ENCODE data around the gene ZBTB5.
"Not testable (repeated sequence)": the region's sequence is repeated elsewhere in the genome, so short reads cannot be mapped to it uniquely, and the experiment has no call there.

The ZBTB5 gene

GRCh38 chr9:37485389-37486255, 20.4 kb upstream of the ZBTB5 start, which contains the start of gene POLR1E:
TSS of gene POLR1E (plus strand) at chr9:37485948. CDS start at chr9:37486048, 100 bp downstream.
- H3K36me3 ChIP-seq (ENCODE audit: insufficient read depth, low read depth, low read length): peaks cover 34% of the 10 kb centered on the region
- H3K9ac ChIP-seq (ENCODE audit: low read depth, low read length): peak within 1 kb of the TSS; percentile 81
- H3K27me3 ChIP-seq (ENCODE audit: insufficient read depth, low read length): no peaks in the 10 kb centered on the region
- no peak within 1 kb of the TSS for H3K27ac ChIP-seq (ENCODE audit: low read length)
- peaks cover 6% of the 10 kb centered on the region; the same call in 1 of the 2 replicates for H3K4me1 ChIP-seq (ENCODE audit: insufficient read depth, low read length)
- H3K4me3 ChIP-seq (ENCODE audit: low read length): peak within 1 kb of the TSS; percentile 89
- no peaks in the 10 kb centered on the region for H3K9me3 ChIP-seq (ENCODE audit: insufficient read depth, low read depth, low read length)

- no peak overlapping the region for H3K4me3 ChIP-seq (ENCODE audit: low read length)
- no peak overlapping the region for H3K9ac ChIP-seq (ENCODE audit: low read depth, low read length)
- no peak overlapping the region for H3K27ac ChIP-seq (ENCODE audit: low read length)
- H3K36me3 ChIP-seq (ENCODE audit: insufficient read depth, low read depth, low read length): no peaks in the 10 kb centered on the region
- H3K27me3 ChIP-seq (ENCODE audit: insufficient read depth, low read length): no peaks in the 10 kb centered on the region
- H3K9me3 ChIP-seq (ENCODE audit: insufficient read depth, low read depth, low read length): no peaks in the 10 kb centered on the region
- H3K4me1 ChIP-seq (ENCODE audit: insufficient read depth, low read length): peaks cover 6% of the 10 kb centered on the region; the same call in 1 of the 2 replicates
These were observed 15.5 kb upstream of the ZBTB5 start for GRCh38 chr9:37480759-37481158.

- H3K27ac ChIP-seq (ENCODE audit: low read length); H3K4me1 ChIP-seq (ENCODE audit: insufficient read depth, low read length); H3K9ac ChIP-seq (ENCODE audit: low read depth, low read length); H3K4me3 ChIP-seq (ENCODE audit: low read length); H3K27me3 ChIP-seq (ENCODE audit: insufficient read depth, low read length); H3K36me3 ChIP-seq (ENCODE audit: insufficient read depth, low read depth, low read length): not testable (repeated sequence)
- peaks cover 13% of the 10 kb centered on the region for H3K9me3 ChIP-seq (ENCODE audit: insufficient read depth, low read depth, low read length)
These were observed 12.9 kb upstream of the ZBTB5 start for GRCh38 chr9:37477987-37478619.

DNA sequence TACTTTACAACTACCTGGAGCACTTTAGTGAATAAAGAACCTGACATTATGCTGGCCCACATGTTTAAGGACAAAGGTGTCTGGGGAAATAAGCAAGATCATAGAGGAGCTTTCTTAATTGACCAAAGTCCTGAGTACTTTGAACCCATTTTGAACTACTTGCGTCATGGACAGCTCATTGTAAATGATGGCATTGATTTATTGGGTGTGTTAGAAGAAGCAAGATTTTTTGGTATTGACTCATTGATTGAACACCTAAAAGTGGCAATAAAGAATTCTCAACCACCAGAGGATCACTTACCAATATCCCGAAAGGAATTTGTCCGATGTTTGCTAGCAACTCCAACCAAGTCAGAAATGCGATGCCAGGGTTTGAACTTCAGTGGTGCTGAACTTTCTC, 12.2 kb upstream of the ZBTB5 start:
- H3K4me3 ChIP-seq (ENCODE audit: low read length); H3K36me3 ChIP-seq (ENCODE audit: insufficient read depth, low read depth, low read length); H3K27me3 ChIP-seq (ENCODE audit: insufficient read depth, low read length); H3K27ac ChIP-seq (ENCODE audit: low read length); H3K4me1 ChIP-seq (ENCODE audit: insufficient read depth, low read length); H3K9ac ChIP-seq (ENCODE audit: low read depth, low read length): not testable (repeated sequence)
- peaks cover 13% of the 10 kb centered on the region for H3K9me3 ChIP-seq (ENCODE audit: insufficient read depth, low read depth, low read length)

DNA sequence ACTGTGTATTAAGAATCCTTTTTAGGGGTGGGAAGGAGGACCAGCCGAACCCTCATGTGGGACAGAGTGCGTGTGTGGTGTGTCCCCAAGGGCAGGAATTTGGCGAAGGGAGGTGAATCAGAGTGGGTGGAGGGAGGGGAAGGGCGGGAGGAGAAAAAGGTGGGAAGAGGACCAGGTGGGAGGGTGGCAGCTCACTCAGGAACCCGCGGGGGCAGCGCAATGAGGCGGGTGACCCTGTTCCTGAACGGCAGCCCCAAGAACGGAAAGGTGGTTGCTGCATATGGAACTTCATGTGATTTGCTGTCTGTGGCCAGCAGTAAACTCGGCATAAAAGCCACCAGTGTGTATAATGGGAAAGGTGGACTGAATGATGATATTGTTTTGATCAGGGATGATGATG, 11.7 kb upstream of the ZBTB5 start:
- Histone ChIP-seq H3K36me3 (ENCODE audit: insufficient read depth, low read depth, low read length) (no peaks in the 10 kb centered on the region), H3K4me3 (ENCODE audit: low read length) (no peak overlapping the region), H3K9me3 (ENCODE audit: insufficient read depth, low read depth, low read length) (peaks cover 13% of the 10 kb centered on the region), H3K4me1 (ENCODE audit: insufficient read depth, low read length) (no peaks in the 10 kb centered on the region; the same call in 1 of the 2 replicates), H3K9ac (ENCODE audit: low read depth, low read length) (no peak overlapping the region), H3K27me3 (ENCODE audit: insufficient read depth, low read length) (no peaks in the 10 kb centered on the region), H3K27ac (ENCODE audit: low read length) (no peak overlapping the region)

DNA sequence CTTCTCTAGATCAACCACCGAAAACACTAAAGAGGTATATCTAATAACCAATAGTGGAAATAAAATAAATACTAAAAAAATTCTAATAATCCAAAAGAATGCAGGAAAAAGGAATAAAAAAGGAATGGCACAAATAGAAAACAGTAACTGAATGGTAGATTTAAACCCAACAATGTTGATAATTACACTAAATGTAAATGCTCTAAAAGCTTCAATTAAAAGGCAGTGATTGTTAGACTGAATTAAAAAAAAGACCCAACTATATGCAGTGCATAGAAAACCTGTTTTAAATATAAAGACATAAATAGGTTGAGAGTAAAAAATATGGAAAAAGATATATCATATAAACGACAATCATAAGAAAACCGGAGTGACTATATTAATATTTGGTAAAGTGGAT, 9.2 kb upstream of the ZBTB5 start:
- no peak overlapping the region for H3K4me3 ChIP-seq (ENCODE audit: low read length)
- H3K9ac ChIP-seq (ENCODE audit: low read depth, low read length): no peak overlapping the region
- H3K9me3 ChIP-seq (ENCODE audit: insufficient read depth, low read depth, low read length): peaks cover 13% of the 10 kb centered on the region
- no peak overlapping the region for H3K27ac ChIP-seq (ENCODE audit: low read length)
- H3K27me3 ChIP-seq (ENCODE audit: insufficient read depth, low read length): no peaks in the 10 kb centered on the region
- H3K4me1 ChIP-seq (ENCODE audit: insufficient read depth, low read length): peaks cover 7% of the 10 kb centered on the region
- H3K36me3 ChIP-seq (ENCODE audit: insufficient read depth, low read depth, low read length): no peaks in the 10 kb centered on the region

DNA sequence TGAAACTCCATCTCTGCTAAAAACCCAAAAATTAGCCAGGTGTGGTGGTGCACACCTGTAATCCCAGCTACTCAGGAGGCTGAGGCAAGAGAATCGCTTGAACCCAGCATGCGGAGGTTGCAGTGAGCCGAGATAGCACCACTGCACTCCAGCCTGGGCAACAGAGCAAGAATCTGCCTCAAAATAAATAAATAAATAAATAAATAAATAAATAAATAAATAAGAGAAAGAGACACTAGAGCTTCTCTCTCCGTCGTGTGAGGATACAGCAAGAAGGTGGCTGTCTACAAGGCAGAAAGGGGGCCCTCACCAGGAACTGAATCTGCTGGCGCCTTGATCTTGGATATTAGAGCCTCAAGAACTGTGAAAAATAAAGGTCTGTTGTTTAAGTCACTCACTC, 8.7 kb upstream of the ZBTB5 start:
- not testable (repeated sequence) for H3K27me3 ChIP-seq (ENCODE audit: insufficient read depth, low read length); H3K9ac ChIP-seq (ENCODE audit: low read depth, low read length); H3K4me3 ChIP-seq (ENCODE audit: low read length); H3K4me1 ChIP-seq (ENCODE audit: insufficient read depth, low read length); H3K27ac ChIP-seq (ENCODE audit: low read length); H3K36me3 ChIP-seq (ENCODE audit: insufficient read depth, low read depth, low read length)
- H3K9me3 ChIP-seq (ENCODE audit: insufficient read depth, low read depth, low read length): peaks cover 13% of the 10 kb centered on the region

DNA sequence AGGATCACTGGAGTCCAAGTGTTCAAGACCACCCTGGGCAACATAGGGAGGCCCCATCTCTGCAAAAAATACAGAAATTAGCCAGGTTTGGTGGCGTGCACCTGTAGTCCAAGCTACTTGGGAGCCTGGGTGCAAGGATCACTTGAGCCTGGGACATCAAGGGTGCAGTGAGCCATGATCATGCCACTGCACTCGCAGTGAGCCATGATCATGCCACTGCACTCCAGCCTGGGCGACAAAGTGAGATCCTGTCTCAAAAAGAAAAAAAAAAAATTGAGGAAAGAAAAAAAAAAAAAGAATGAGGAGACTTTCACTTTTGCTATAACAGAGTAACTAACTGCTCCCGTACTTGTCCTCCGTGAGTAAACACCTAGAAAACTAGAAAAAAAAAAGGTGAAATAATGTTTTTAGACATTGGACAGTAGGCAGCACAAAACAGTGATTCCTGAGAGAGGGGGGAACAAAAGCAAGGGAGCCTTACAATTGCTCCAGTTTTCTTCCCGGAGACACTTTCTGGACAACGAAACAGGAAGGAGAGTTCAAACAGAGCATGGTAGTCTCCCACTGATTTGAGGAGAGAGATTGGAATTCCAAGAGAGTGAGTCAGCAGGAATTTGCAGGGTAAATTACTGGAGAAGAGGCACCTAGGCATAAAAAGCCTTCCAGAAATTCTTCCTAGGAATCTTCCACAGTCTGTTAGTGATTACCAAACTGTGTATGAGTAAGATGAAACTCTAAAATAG, 6.9 kb upstream of the ZBTB5 start:
- Histone ChIP-seq H3K9ac (ENCODE audit: low read depth, low read length) (peak overlapping the region; percentile 38; the same call in 1 of the 2 replicates), H3K36me3 (ENCODE audit: insufficient read depth, low read depth, low read length) (no peaks in the 10 kb centered on the region)

DNA sequence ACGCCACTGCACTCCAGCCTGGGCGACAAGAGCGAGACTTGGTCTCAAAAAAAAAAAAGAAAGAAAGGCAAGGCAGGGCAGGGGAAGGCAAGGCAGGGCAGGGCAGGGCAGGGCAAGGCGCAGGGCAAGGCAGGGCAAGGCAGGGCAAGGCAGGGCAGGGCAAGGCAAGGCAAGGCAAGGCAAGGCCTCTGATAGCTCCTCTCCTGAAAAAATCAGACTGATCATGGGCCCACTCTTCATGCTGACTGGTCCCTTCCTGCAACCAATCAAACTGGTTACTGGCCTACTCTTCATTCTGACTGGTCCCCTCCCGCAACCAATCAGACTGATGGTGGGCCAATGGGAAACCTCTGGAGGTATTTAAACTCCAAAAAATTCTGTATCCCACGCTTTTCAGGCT, 3.4 kb upstream of the ZBTB5 start:
- H3K9me3 ChIP-seq (ENCODE audit: insufficient read depth, low read depth, low read length): no peaks in the 10 kb centered on the region; the same call in 1 of the 2 replicates
- no peak overlapping the region for H3K27ac ChIP-seq (ENCODE audit: low read length)
- no peak overlapping the region for H3K9ac ChIP-seq (ENCODE audit: low read depth, low read length)
- no peaks in the 10 kb centered on the region for H3K36me3 ChIP-seq (ENCODE audit: insufficient read depth, low read depth, low read length)
- no peak overlapping the region for H3K4me3 ChIP-seq (ENCODE audit: low read length)
- H3K4me1 ChIP-seq (ENCODE audit: insufficient read depth, low read length): peaks cover 10% of the 10 kb centered on the region
- H3K27me3 ChIP-seq (ENCODE audit: insufficient read depth, low read length): no peaks in the 10 kb centered on the region

More for the DNA sequence above, 6.9 kb upstream of the ZBTB5 start:
- H3K27me3 ChIP-seq (ENCODE audit: insufficient read depth, low read length): no peaks in the 10 kb centered on the region
- peak overlapping the region; percentile 14; the same call in 1 of the 2 replicates for H3K4me3 ChIP-seq (ENCODE audit: low read length)
- H3K4me1 ChIP-seq (ENCODE audit: insufficient read depth, low read length): peaks cover 7% of the 10 kb centered on the region
- H3K9me3 ChIP-seq (ENCODE audit: insufficient read depth, low read depth, low read length): peaks cover 13% of the 10 kb centered on the region
- peak overlapping the region; percentile 41 for H3K27ac ChIP-seq (ENCODE audit: low read length)

- H3K9ac ChIP-seq (ENCODE audit: low read depth, low read length); H3K27ac ChIP-seq (ENCODE audit: low read length); H3K27me3 ChIP-seq (ENCODE audit: insufficient read depth, low read length); H3K4me3 ChIP-seq (ENCODE audit: low read length); H3K9me3 ChIP-seq (ENCODE audit: insufficient read depth, low read depth, low read length); H3K36me3 ChIP-seq (ENCODE audit: insufficient read depth, low read depth, low read length): not testable (repeated sequence)
- peaks cover 16% of the 10 kb centered on the region for H3K4me1 ChIP-seq (ENCODE audit: insufficient read depth, low read length)
These were observed 2.3 kb upstream of the ZBTB5 start for GRCh38 chr9:37467530-37467929.

GRCh38 chr9:37466037-37466709, 923 bp upstream of the ZBTB5 start:
- H3K36me3 ChIP-seq (ENCODE audit: insufficient read depth, low read depth, low read length): no peaks in the 10 kb centered on the region
- peak overlapping the region; percentile 99 for H3K9ac ChIP-seq (ENCODE audit: low read depth, low read length)
- peaks cover 12% of the 10 kb centered on the region for H3K4me1 ChIP-seq (ENCODE audit: insufficient read depth, low read length)
- H3K27me3 ChIP-seq (ENCODE audit: insufficient read depth, low read length): no peaks in the 10 kb centered on the region
- H3K27ac ChIP-seq (ENCODE audit: low read length): peak overlapping the region; percentile 84
- H3K4me3 ChIP-seq (ENCODE audit: low read length): peak overlapping the region; percentile 84
- H3K9me3 ChIP-seq (ENCODE audit: insufficient read depth, low read depth, low read length): no peaks in the 10 kb centered on the region
